Hematopoietic multipotent progenitor cell treated with erythropoietin and hydrocortisone succinate and interleukin-3 and kit ligand, for 15 days (in vitro differentiated cells): ENCODE data around the gene DSE.

Source experiments
- DNase-seq: peaks from one replicate; pipeline ENCODE4 v3.0.0-alpha.2; 2015; ENCODE audit warnings: low spot score

Gene DSE

DNA sequence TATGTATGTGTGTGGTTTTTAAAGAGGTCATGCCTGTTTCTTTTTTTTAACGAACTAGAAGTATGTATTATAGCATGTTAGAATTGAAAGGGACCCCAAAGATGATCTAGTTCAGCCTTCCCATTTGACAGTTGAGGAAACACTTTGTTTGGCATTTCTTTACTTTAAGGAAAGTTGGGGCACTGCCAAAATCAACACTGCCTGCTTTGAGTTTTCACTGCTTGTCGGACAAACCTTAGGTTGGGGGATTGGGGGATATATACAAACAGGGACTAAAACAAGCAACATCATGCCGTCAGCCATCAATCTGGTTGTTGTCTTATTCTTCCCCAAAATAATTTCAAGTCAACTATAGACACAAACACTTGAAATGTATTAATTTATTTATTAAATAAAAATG lies 76.3 kb downstream of the DSE start:
- DNase-seq: no peak

DNA sequence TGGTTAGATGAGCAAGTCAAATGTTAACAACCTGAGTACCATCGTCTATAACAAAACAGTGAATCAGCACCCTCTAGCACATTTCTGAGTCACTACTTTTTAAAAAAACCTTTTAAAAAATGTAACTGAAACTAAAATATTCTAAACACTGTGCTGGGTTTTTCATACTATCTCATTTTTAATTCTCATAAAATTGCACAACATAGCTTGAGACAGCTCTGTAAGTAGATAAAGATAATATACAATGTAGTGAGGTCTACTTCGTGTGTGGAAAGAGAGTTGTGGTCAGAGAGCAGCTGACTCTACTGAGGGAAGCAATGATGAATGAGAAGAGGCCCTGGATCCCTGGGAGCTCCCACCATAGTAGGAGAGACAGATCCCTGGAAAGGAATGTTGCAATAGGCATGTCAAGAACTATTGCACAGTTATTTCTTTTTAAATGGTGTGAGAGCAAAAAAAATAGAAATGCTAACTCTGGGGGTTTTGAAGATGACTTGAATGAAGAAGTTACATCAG lies 76.8 kb downstream of the DSE start:
- no peak for DNase-seq

DNA sequence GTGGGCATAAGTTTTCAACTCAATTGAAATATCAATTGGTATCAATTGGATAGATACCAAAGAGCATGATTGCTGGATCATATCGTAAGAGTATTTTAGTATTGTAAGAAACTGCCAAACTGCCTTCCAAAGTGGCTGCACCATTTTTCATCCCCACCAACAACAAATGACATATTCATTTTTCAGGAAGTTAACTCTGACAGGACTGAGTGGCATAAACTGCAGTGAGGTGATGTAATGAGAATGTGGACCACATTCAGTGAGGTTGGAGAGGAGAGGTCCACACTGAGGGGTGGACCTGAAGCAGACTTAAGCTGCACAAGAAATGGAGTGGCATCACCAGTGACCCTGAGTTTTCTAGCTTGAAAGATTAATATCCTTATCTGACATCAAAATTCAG lies 78.8 kb downstream of the DSE start:
- DNase-seq: no peak

DNA sequence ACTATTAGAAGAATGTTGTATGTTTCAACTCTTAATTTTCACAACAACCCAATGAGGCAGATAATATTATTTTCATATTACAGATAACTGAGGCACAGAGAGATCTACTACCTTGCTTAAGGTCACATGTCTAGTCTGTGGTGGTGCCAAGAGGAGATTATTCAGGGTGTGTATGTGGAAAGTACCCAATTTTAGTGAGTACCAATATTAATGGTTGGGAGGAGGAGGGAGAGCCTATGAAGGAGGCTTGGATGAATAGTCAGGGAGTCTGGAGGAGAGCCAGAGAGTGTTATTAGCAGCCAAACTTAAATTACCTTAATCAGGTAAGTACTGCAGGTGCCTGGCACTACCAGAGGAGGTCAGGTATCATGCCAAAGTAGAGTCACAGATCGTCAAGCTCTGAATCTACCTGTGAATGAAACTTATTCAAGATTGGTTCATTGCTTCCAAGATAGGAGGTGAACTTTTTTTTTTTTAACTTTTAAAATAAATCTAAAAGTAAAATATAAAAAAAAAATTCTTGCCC lies 79.5 kb downstream of the DSE start:
- DNase-seq: no peak

DNA sequence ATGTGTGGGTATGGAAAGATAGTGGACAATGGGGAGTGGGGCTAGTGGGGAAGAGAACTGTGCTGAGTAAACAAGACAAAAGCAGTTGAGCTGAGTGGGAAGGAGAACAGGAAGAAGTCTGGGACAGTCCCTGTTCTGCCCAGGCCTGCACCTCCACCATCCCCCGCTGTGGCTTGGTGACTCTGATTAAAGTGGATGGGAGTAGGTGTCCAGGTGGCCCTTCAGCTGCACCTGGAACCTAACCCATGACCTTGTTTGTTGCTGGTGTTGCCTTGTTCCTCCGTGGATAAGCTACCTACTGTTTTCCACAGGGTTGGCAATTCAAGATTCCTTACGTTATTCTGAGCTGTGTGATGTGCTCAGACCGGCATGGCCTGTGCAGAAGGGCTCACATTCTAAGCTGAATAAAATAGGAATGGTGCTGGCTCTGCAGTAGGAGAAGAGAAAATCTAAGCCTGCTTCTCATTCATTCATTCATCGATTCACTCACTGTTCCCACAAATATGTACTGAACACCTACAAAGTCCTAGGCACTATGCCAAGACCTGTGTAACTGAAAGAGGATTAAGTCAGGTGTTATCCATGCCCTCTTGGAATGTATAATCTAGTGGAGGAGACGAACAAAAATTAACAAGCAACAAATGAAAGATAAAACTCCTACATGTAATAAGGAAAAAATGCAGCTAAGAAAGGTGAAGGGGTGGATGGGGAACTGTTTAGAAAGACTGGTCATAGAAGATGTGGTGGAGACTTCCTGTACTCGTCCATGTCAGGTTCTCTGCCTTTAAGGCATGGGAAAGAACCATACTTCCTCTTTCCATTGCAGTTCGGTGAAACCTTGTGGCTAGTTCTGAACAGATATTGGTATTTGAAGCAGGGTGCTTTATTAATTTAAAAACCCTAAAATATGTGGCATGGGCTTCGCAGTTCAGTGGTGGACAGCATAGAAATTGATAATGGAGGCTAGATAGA lies 80.3 kb downstream of the DSE start:
- no peak for DNase-seq

DNA sequence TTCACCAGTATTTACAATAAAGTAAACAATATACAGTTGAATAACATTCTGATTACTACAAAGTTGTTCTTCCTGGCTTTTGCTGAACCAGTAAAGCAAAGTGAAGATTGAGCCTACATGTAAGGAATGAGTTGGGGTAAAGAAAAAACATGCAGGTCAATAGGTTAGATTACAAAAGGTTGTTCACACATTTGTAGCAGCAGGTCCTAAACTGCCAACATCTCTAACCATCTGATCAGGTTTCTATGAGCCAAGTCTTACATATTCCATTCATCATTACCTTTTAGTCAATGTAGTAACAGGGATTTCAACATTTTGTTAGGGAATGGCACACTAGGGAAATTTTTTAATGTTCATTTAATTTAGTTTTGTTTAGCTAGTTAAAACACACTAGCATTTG lies 81.2 kb downstream of the DSE start:
- no peak for DNase-seq

DNA sequence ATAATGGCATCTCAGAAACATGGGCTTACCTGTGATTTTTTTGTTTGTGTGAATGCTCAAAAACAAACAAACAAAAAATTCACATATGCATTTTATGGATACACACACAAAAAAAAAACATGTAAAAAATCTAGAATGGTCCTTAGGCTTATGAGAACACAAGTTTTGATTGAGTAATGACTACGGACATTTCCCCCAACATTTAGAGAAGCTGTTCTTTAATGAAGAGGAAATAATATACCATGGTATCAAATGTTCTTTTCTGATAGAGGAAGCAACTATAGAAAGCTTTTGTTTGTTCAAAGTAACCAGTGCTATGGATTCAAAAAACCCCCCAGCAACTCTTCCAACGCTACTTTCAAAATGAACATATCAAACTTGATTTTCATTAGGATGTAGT lies 81.8 kb downstream of the DSE start:
- no peak for DNase-seq

DNA sequence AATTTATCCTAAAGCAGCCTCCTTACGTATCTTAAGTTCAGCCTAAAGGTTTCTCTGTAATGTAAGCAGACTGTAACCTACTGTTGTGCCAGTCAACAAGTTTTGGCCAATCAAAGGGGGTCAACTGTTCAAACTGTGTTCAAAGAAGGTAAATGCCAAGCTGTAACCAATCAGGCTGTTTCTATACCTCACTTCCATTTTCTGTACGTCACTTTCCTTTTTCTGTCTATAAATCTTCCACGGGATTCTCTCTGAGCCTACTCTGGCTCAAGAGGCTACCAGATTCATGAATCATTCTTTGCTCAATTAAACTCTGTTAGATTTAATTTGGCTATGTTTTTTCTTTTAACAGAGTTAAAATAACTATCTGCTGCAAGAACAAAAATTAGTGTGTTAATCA lies 85.4 kb downstream of the DSE start:
- no peak for DNase-seq

DNA sequence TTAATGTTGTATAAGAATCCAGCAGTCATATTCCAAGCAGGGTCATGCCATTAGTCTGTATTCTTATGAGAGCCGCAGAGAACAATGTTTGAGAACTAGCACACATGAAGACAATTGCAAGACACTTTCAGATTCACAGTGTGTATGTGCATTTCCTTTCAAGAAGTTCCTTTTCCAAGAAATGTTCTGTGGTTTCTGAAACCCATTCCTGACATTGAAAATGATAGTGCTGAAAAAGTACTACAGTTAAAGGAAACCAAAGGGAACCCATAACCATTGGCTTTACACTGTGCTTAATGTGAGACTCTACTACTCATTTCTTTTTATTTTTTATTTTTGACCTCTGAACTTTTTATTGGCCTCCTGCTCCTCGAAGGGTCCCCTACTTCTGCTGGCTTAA lies 86.2 kb downstream of the DSE start:
- DNase-seq: no peak

DNA sequence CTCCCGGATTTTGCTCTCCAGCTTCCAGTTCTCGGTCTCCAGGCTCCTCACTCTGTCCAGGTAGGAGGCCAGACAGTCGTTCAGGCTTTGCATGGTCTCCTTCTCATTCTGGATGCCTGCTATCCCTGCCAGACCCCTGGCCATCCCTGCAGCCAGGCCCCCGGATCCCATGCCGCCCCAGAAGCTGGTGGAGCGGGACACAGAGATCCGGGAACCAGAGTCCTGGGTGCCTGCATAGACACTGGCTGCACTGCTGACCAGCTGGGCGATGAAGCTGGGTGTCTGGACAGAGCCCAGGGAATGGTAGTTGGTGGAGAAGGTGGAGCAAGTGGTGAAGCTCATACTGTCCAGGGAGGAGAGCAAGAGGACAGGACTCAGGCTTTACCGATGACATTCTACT lies 87.5 kb downstream of the DSE start:
- no peak for DNase-seq

DNA sequence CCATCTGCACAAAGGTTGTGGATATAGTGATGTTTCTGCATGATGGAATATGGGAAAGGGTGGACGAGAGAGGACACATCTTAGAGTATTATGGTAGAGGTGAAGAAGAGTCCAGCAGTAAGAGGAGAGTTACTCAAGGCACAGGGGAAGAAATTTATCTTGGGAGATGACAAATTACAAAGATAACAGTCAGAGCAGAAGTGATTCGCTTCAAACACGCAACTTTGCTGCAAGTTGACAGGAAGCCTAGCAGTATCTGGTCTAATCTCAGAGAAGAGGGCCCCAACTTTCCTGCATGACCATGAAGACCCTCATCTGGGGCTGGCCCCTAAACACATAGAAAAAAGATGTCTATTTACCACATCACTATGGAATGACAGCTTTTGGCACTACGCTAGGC lies 89.2 kb downstream of the DSE start:
- no peak for DNase-seq

DNA sequence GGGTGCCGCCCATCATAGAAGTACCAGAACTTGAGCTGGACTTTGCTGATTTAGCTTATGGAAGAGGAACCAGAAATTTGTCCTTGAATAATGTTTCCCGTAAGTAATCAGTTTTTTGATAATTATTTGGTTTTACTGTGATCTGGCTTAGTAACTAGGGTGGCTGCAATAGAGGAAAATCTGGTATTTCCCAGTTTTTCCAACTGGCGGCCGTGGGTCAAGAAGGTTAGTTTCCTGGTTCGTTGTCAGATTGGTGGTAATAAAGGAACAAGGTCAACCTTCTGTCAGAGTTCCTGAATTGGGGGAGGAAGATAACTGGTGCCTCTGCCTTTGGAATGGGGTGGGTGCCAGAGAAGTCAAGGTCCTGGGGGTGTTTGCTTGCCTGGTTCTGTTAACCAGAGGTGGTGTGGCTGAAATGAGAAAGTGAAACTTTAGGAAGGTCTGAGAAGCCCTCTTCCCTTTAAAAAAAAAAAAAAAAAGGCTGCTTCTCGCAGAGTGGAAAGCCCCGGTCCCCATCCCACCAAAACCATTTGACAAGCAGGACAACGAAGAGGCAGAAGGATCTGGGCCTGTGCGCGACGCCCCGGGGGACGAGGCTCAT lies 90.7 kb downstream of the DSE start, which contains the start of gene CALHM6:
Gene CALHM6 (plus strand): TSS at position 45 of the 601 bp plus-strand sequence. CDS start 555 bp downstream, at position 600.
- DNase-seq: no peak

DNA sequence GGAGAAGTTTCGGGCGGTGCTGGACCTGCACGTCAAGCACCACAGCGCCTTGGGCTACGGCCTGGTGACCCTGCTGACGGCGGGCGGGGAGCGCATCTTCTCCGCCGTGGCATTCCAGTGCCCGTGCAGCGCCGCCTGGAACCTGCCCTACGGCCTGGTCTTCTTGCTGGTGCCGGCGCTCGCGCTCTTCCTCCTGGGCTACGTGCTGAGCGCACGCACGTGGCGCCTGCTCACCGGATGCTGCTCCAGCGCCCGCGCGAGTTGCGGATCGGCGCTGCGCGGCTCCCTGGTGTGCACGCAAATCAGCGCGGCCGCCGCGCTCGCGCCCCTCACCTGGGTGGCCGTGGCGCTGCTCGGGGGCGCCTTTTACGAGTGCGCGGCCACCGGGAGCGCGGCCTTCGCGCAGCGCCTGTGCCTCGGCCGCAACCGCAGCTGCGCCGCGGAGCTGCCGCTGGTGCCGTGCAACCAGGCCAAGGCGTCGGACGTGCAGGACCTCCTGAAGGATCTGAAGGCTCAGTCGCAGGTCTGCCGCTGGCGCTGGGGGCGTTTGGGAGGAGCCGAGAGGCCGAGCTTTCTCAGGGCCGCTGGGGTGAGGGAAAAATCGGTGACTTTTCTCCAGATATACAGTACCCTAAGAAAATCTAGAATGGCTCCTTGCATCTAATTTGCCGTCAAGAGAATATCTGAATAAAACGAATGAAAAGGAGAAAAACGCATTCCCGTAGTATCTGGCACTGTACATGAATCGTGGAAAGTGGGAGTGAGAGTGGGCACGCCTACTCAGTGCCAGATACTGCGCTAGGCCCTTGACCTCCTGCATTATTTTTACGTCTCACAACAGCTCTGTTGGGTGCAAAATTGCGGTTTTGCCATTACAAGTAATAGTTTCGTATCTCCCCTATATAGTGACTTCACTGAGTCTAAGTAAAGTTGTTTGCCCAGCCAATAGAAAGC lies 91.5 kb downstream of the DSE start:
- peak; percentile 20 for DNase-seq

DNA sequence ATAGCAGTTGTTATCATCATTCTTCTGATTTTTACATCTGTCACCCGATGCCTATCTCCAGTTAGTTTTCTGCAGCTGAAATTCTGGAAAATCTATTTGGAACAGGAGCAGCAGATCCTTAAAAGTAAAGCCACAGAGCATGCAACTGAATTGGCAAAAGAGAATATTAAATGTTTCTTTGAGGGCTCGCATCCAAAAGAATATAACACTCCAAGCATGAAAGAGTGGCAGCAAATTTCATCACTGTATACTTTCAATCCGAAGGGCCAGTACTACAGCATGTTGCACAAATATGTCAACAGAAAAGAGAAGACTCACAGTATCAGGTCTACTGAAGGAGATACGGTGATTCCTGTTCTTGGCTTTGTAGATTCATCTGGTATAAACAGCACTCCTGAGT lies 92.6 kb downstream of the DSE start:
- DNase-seq: no peak

DNA sequence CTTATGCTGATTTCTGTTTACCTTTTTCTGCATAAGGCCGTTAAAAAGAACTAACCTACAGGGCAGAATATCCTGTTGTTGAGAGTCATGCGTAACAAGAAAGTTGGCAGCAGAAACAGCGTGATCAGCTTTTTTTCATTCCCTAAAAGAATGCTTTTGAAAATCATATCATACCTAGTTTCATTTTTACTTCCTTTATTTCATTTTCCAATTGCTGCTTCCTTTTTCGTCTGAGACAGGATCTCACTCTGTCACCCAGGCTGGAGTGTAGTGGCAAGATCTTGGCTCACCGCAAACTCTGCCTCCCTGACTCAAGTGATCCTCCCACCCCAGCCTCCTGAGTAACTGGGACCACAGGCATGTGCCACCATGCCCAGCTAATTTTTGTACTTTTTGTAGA lies 94.5 kb downstream of the DSE start:
- no peak for DNase-seq

DNA sequence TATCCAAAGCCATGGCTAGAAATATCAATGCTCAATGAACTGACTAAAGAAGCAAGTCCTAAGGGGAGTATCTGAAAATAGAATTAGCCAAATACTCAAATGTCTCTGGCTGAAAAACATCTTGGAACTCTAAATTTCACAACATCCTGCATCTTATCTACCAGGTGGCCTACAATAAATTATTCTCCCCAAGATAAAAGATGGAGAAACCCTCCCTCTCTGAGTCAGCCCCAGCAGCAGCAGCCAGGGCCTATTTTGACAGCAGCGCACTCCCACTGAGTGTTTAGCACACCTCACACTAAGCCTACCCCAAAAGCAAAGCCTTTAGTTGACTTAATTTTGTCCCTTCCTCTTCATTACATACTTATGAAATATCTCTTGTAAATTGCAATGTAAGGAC lies 96.3 kb downstream of the DSE start:
- DNase-seq: no peak

DNA sequence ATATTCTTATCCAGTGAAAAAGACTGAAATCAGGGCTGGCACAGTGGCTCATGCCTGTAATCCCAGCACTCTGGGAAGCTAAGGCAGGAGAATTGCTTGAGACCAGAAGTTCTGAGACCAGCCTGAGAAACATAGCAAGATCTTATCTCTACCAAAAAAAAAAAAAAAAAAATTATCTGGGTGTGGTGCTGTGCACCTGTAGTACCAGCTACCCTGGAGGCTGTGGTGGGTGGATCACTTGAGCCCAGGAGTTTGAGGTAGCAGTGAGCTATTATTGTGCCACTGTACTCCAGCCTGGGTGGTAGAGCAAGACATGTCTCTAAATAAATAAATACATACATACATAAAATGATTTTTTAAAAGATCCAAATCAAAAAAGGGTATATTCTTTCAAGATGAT lies 96.8 kb downstream of the DSE start:
- no peak for DNase-seq

DNA sequence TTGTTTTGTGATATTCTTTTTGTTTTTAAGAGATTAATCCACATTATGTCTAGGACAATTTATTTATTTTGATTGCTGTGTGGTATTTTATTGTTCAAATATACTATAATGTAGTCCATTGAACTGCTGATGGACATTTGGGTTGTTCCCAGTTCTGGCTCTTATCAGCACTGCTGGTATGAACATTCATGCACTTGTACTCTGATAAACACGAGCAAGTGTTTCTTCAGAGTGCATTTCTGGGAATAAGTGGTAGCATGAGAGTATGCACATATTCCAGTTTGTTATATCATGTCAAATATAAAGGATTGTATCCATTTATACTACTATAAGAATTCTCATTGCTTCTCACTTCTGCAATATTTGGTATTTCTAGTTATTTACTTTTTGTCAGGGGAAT lies 97.5 kb downstream of the DSE start:
- DNase-seq: peak; percentile 56

DNA sequence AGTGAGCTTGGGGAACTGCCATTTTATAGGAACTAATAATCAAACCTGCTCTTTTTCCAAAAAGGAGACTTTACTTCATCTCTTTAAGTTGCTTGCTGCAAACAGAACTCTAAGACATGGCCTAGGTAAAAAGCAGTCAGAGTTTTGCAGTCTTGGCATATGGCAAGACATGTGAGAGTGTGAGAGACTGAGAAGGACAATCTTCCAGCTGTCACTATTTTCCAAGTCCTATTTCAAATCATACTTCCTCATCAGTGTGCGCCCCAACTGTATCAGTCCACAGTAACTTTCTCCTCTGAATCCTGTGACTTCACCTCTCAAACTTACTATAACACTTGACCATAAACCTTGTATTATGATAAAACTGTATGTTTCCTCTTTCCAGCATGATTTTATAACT lies 100.8 kb downstream of the DSE start:
- DNase-seq: no peak

DNA sequence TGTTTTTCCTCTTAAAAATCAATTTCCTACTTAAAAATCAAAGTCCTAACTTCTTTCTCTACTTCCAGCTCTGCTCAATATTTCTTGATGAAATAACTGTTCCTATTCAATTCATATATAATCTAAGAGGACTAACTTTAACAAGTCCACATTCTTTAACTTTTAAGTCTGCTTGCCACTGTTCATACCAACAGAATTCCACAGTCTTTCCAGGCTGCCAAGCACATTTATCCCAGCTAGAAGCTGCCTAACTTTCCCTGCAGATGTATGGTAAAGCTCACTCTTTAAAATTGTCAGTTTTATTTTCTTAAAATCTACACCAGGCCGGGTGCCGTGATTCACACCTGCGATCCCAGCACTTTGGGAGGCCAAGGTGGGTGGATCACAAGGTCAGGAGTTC lies 102.0 kb downstream of the DSE start:
- DNase-seq: no peak

DNA sequence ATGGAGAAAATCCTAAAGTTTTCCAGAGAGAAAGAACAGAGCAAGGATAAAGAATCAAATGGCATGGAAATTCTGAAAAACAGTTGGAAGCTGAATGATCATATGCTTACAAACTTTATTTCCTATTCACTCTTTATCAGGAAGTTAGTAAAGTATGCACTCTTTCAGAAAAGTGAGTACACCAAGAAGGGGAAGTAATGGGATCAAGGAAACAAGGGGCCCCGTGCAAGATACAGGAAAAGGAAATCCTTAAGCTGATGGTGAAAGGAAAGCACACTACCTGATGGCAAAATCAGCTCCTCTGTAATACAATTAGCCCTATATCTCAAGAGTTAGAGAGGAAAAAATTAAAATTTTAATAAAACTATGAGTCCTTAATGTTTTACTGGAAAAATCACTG lies 104.4 kb downstream of the DSE start:
- DNase-seq: no peak
